ENCODE measurements around the gene PLXNA4. TPM values are rescaled to one million over a fixed set of nuclear protein-coding genes. Genes with fewer than 3 reads are reported as not detected.
A peak's percentile ranks its signal among the peaks of the same experiment; 100 is the strongest.

PLXNA4 gene
- total RNA-seq, 2 donors from 2014 or later = 2.1 to 8.2 TPM

DNA sequence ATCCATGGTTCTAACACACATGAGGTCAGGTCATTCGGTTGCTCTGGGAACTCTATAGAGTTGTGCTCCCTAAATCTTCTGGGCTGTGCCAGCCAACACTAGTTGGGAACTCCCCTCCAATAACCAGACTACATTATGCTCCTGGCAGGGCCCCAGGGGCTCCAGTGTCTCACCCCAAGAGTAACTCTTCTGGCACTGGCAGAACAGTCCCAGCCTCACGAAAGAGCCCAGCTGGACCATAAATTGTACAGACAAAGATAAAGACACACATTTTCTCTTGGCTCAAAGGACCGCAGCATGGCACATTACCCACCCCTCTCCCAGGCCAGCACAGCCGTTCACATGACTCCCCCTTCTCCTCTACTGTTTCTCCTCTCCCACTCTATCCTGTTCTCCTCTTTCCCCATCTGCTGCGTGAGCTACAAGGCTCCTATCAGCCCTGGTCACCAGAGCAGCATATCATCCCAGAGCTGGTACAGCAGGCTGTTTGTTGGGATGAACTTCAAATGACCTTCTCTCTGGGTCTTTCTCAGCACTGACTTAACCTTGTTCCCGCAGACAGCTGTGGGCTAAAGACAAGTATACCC lies 230.6 kb downstream of the PLXNA4 start:
- Histone ChIP-seq H3K27me3 (no peaks in the 10 kb centered on the region), H3K4me3 (no peak overlapping the region), H3K36me3 (replicated peaks in 1 of 2; ENCODE audit: insufficient read depth in 1 of 2, low read depth in 2 of 2) (no peaks in the 10 kb centered on the region), H3K27ac (no peak overlapping the region), H3K4me1 (no peaks in the 10 kb centered on the region), H3K9me3 (no peaks in the 10 kb centered on the region)
- 57 to 60% methylated on average over 6 of the region's 6 CpGs for WGBS, 2 donors
- intact Hi-C loops (cut with DNase I) = no loop called here
- DNase-seq = no peak
- ATAC-seq = no peak
- TF ChIP-seq, protein P1, sequence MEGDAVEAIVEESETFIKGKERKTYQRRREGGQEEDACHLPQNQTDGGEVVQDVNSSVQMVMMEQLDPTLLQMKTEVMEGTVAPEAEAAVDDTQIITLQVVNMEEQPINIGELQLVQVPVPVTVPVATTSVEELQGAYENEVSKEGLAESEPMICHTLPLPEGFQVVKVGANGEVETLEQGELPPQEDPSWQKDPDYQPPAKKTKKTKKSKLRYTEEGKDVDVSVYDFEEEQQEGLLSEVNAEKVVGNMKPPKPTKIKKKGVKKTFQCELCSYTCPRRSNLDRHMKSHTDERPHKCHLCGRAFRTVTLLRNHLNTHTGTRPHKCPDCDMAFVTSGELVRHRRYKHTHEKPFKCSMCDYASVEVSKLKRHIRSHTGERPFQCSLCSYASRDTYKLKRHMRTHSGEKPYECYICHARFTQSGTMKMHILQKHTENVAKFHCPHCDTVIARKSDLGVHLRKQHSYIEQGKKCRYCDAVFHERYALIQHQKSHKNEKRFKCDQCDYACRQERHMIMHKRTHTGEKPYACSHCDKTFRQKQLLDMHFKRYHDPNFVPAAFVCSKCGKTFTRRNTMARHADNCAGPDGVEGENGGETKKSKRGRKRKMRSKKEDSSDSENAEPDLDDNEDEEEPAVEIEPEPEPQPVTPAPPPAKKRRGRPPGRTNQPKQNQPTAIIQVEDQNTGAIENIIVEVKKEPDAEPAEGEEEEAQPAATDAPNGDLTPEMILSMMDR (IDR thresholded peaks at IDR 0.05) = no peak
- no peak for TF ChIP-seq POLR2A (IDR thresholded peaks at IDR 0.05)

- Histone ChIP-seq H3K9me3 (no peaks in the 10 kb centered on the region), H3K4me1 (no peaks in the 10 kb centered on the region), H3K36me3 (replicated peaks in 1 of 2; ENCODE audit: insufficient read depth in 1 of 2, low read depth in 2 of 2) (no peaks in the 10 kb centered on the region), H3K4me3 (no peak overlapping the region), H3K27me3 (no peaks in the 10 kb centered on the region), H3K27ac (no peak overlapping the region)
- TF ChIP-seq, protein P1 (IDR thresholded peaks at IDR 0.05) = no peak
- TF ChIP-seq POLR2A (IDR thresholded peaks at IDR 0.05) = no peak
- ATAC-seq = no peak
- no peak for DNase-seq
- intact Hi-C loops (cut with DNase I) = no loop called here
- WGBS, 2 donors = 54 to 58% methylated on average over 5 of the region's 5 CpGs
Measured at GRCh38 chr7:132345030-132345429, 231.2 kb downstream of the PLXNA4 start.

- ATAC-seq = peak; percentile 38
- TF ChIP-seq, protein P1 (IDR thresholded peaks at IDR 0.05) = no peak
- TF ChIP-seq POLR2A (IDR thresholded peaks at IDR 0.05) = no peak
- Histone ChIP-seq H3K27ac (no peak overlapping the region), H3K9me3 (no peaks in the 10 kb centered on the region), H3K4me3 (no peak overlapping the region), H3K36me3 (replicated peaks in 1 of 2; ENCODE audit: insufficient read depth in 1 of 2, low read depth in 2 of 2) (no peaks in the 10 kb centered on the region), H3K27me3 (no peaks in the 10 kb centered on the region), H3K4me1 (no peaks in the 10 kb centered on the region)
- intact Hi-C loops (cut with DNase I) = no loop called here
- peak in 1 of 4 donors; percentile 11 for DNase-seq
- WGBS, 2 donors = 72 to 85% methylated on average over 1 of the region's 1 CpG
Measured at GRCh38 chr7:132343199-132343598, 233.1 kb downstream of the PLXNA4 start.

DNA sequence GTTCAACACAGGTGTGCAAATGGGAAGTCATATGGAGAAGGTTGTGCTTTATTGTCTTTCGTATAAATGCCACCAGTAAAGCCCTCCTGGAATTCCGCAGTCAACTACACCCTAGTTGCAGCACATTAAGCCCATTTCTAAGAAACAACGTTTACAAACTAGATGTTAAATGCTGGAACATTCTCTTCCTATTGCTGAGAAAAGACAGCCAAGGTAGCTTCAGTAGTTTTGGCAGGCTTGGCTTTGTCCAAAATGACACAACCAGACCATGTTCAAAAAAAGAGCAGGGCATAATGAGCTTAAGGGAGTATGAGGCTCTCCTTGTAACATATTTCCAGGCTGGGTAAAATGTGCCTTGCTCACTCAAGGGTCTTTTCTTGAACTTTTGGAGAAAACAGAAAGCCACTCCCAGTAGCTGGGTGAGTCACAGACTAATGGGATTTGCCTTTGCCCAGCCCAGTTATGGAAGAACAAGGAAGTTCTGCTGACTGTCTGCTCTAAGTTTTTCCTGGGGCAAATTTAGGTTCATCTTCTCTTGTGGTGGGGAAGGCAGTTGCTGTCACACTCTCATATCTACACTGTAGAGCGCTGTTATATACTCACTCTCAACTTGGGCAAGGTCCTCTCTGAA lies 238.7 kb downstream of the PLXNA4 start:
- TF ChIP-seq, protein P1 (IDR thresholded peaks at IDR 0.05) = no peak
- no peak for TF ChIP-seq POLR2A (IDR thresholded peaks at IDR 0.05)
- Histone ChIP-seq H3K4me3 (no peak overlapping the region), H3K27me3 (no peaks in the 10 kb centered on the region), H3K27ac (no peak overlapping the region), H3K36me3 (replicated peaks in 1 of 2; ENCODE audit: insufficient read depth in 1 of 2, low read depth in 2 of 2) (no peaks in the 10 kb centered on the region), H3K9me3 (no peaks in the 10 kb centered on the region), H3K4me1 (no peaks in the 10 kb centered on the region)
- DNase-seq (no peak), ATAC-seq (no peak)
- intact Hi-C loops (cut with DNase I) = no loop called here
- 60 to 80% methylated on average over 4 of the region's 4 CpGs for WGBS, 2 donors

GRCh38 chr7:132336797-132337196 lies 239.5 kb downstream of the PLXNA4 start:
- Histone ChIP-seq H3K4me1 (no peaks in the 10 kb centered on the region), H3K36me3 (replicated peaks in 1 of 2; ENCODE audit: insufficient read depth in 1 of 2, low read depth in 2 of 2) (no peaks in the 10 kb centered on the region), H3K9me3 (no peaks in the 10 kb centered on the region), H3K4me3 (no peak overlapping the region), H3K27me3 (no peaks in the 10 kb centered on the region), H3K27ac (no peak overlapping the region)
- ATAC-seq (no peak), DNase-seq (no peak)
- intact Hi-C loops (cut with DNase I) = no loop called here
- no peak for TF ChIP-seq POLR2A (IDR thresholded peaks at IDR 0.05)
- TF ChIP-seq, protein P1 (IDR thresholded peaks at IDR 0.05) = no peak
- WGBS, 2 donors = 74 to 80% methylated on average over 5 of the region's 5 CpGs

Measured in body of pancreas (tissue), 4 donors.